ENCODE results near the gene PCNA.

PCNA gene

DNA sequence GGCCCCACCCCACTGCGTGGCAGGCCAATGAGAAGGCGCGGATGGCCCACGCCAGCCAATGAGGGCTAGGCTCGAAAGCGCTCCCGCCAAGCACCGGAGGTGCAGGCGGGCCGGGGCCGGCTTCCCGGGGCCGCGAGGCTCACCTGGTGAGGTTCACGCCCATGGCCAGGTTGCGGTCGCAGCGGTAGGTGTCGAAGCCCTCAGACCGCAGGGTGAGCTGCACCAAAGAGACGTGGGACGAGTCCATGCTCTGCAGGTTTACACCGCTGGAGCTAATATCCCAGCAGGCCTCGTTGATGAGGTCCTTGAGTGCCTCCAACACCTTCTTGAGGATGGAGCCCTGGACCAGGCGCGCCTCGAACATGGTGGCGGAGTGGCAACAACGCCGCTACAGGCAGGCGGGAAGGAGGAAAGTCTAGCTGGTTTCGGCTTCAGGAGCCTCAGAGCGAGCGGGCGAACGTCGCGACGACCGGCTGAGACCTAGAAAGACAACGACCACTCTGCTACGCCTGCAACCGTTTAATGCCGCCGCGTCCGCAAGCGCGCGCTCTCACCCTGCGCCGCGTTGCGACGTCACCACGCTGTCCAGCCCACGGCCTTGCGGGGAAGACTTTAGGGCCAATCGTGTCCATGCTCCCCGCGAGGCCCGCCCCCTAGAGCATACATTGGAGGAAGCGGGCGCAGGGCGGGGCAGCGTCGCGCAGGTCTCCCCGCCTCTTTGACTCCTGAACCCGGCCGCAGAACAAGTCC is at the start of gene PCNA:
PCNA (minus strand) TSS at position 524 of the 750 bp plus-strand sequence; CDS start at position 364, 160 bp downstream.
- Histone ChIP-seq H3K79me2 (ENCODE audit: control insufficient read depth, low read length) (peaks cover 51% of the 10 kb centered on the region), H4K20me1 (ENCODE audit: control insufficient read depth, insufficient read depth, low read depth, low read length) (peaks cover 26% of the 10 kb centered on the region)

DNA sequence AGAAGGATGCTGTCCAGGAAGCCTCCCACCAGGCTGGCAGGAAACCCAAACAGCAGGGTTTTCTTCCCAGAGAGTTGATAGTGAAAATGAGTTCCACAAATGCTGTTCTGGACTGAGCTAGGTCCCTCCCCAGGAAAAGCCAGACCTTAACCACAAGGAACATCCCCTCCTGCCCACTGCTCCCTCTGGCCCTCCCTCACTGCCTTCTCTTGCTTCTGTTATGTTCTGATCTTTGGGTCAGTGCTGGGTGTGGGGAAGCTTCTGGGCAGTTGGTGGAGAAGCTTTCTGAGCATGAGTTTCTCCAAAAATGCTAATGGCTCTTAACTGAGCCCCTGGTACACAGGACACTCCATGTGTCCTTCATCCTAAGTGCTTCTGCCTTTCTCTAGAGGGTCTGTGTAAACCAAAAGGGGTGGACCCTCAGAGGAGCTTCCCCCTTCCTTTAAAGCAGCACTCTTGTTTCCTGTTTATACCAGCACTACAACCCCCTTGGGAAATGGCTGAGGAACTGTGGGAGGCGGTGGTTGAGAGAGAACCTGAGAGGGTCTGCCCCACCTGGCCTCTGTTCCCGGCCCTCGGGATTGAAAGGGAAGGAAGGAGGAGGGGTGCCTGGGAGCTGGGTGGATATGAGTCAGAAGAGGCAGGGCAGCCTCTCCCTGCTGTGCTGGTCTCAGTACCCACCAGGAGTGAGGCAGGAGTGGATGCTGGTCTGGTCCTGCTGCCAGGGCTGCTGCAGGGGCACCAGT is 49.1 kb upstream of the PCNA start:
- H3K27ac ChIP-seq (ENCODE audit: low read depth, low read length), result no peak overlapping the region
- peaks cover 44% of the 10 kb centered on the region for H3K79me2 ChIP-seq (ENCODE audit: control insufficient read depth, low read length)

More for the DNA sequence above, at the start of gene PCNA:
- H3K36me3 ChIP-seq (ENCODE audit: control insufficient read depth, low read length), result peaks cover 49% of the 10 kb centered on the region
- H3K9me3 ChIP-seq (ENCODE audit: control insufficient read depth, insufficient read depth, low read length), result no peaks in the 10 kb centered on the region
- H3K4me1 ChIP-seq (ENCODE audit: control insufficient read depth, low read length), result peaks cover 36% of the 10 kb centered on the region
- TF ChIP-seq CTCF (IDR thresholded peaks at IDR 0.05; ENCODE audit: low read depth, low read length, poor library complexity, severe bottlenecking) (no peak), EZH2phosphoT487 (IDR thresholded peaks at IDR 0.05; ENCODE audit: borderline replicate concordance, low read length) (no peak)
- peaks cover 51% of the 10 kb centered on the region for H3F3A ChIP-seq (ENCODE audit: control insufficient read depth, insufficient read depth)
- H3K4me3 ChIP-seq (ENCODE audit: low read length), result peak within 1 kb of the TSS; percentile 82
- H3K27me3 ChIP-seq (ENCODE audit: control insufficient read depth, low read length), result no peaks in the 10 kb centered on the region
- H3K27ac ChIP-seq (ENCODE audit: low read depth, low read length), result peak within 1 kb of the TSS; percentile 89
- H3K4me2 ChIP-seq (ENCODE audit: low read length), result peak within 1 kb of the TSS; percentile 91
- no peaks in the 10 kb centered on the region for H3K9me2 ChIP-seq (replicated peaks; ENCODE audit: control insufficient read depth, low read length)

More for the DNA sequence above, 49.1 kb upstream of the PCNA start:
- Histone ChIP-seq H3F3A (ENCODE audit: control insufficient read depth, insufficient read depth) (no peaks in the 10 kb centered on the region), H3K27me3 (ENCODE audit: control insufficient read depth, low read length) (no peaks in the 10 kb centered on the region), H3K36me3 (ENCODE audit: control insufficient read depth, low read length) (peaks cover 4% of the 10 kb centered on the region; the same call in 1 of the 2 replicates), H4K20me1 (ENCODE audit: control insufficient read depth, insufficient read depth, low read depth, low read length) (no peaks in the 10 kb centered on the region; the same call in 1 of the 2 replicates), H3K9me2 (replicated peaks; ENCODE audit: control insufficient read depth, low read length) (no peaks in the 10 kb centered on the region), H3K4me2 (ENCODE audit: low read length) (peak overlapping the region; percentile 35), H3K4me1 (ENCODE audit: control insufficient read depth, low read length) (peaks cover 18% of the 10 kb centered on the region), H3K9me3 (ENCODE audit: control insufficient read depth, insufficient read depth, low read length) (no peaks in the 10 kb centered on the region), H3K4me3 (ENCODE audit: low read length) (no peak overlapping the region)
- TF ChIP-seq EZH2phosphoT487 (IDR thresholded peaks at IDR 0.05; ENCODE audit: borderline replicate concordance, low read length) (no peak), CTCF (IDR thresholded peaks at IDR 0.05; ENCODE audit: low read depth, low read length, poor library complexity, severe bottlenecking) (no peak)

Measured in DOHH2 (cell line).